Activated CD4-positive, alpha-beta T cell treated with anti-CD3 and anti-CD28 coated beads for 36 hours (primary cell): ENCODE data around the gene TIMP2. TPM values are rescaled to one million over a fixed set of nuclear protein-coding genes. Genes with fewer than 3 reads are reported as not detected.
A peak's percentile ranks its signal among the peaks of the same experiment; 100 is the strongest.

Experiments used
- ATAC-seq: fragments of 200-7000 bp; cut with Tn5 transposase; one replicate; pipeline ENCODE4 v1.10.0; 2021; ENCODE audit warnings: mild to moderate bottlenecking, moderate library complexity
- CTCF ChIA-PET: fragments of 350-600 bp; sonication (Branson Sonifier 250); formaldehyde crosslinking; loops from one replicate; lab custom pipeline; 2021; ENCODE audit warnings: antibody characterized with exemption; lab: Charles Lee
- POLR2A ChIA-PET: fragments of 350-600 bp; sonication (Branson Sonifier 250); formaldehyde crosslinking; loops from one replicate; lab custom pipeline; 2021; ENCODE audit warnings: antibody characterized with exemption, inconsistent platforms; lab: Charles Lee
- DNase-seq: peaks from one replicate; pipeline ENCODE4 v3.0.0-alpha.2; 2020
- H3K27ac Mint-ChIP-seq: one replicate; pipeline ENCODE4 v1.8.0; 2021; ENCODE audit warnings: mixed read lengths
- H3K27me3 Mint-ChIP-seq: one replicate; pipeline ENCODE4 v1.8.0; 2021; ENCODE audit warnings: mixed read lengths
- H3K36me3 Mint-ChIP-seq: one replicate; pipeline ENCODE4 v1.8.0; 2021; ENCODE audit warnings: low read depth, mixed read lengths
- H3K4me1 Mint-ChIP-seq: one replicate; pipeline ENCODE4 v1.8.0; 2021; ENCODE audit warnings: mixed read lengths
- H3K4me3 Mint-ChIP-seq: one replicate; pipeline ENCODE4 v1.8.0; 2021; ENCODE audit warnings: mild to moderate bottlenecking, moderate library complexity, mixed read lengths
- H3K9me3 Mint-ChIP-seq: one replicate; pipeline ENCODE4 v1.8.0; 2021; ENCODE audit warnings: low read depth, mixed read lengths
- intact Hi-C, 2 experiments: fragments of 100-400 bp; cut with DNase I in 1 of 2; cut with micrococcal nuclease in 1 of 2; formaldehyde crosslinking; loops; one replicate each; pipeline versions ENCODE4 v1.14.2 to v1.15.1; 2022 to 2024; cut with DNase I, micrococcal nuclease
- total RNA-seq, 2 experiments: library from RNA; stranded (reverse); gene quantifications; one replicate each; pipeline ENCODE4 v1.2.3, GENCODE V29; 2021

TIMP2 gene
- total RNA-seq, 2 experiments from 2014 or later, result 1.6 to 1.9 TPM

DNA sequence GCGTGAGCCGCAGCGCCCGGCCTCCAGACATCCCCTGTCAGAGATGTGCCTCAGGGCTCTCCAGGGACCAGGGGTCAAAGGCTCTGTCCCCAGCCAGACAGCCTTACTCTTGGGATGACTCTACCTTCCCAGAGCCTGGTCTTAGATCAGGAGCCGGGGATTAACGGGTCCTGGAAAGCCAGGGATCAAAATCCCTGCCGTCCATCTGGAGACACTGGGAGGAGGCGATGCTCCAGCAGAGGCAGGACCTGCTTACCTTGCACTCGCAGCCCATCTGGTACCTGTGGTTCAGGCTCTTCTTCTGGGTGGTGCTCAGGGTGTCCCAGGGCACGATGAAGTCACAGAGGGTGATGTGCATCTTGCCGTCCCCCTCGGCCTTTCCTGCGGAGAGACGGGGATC is 67.9 kb downstream of the TIMP2 start:
- POLR2A ChIA-PET, result no interaction called here
- CTCF ChIA-PET, result interaction anchor here (1.3 kb wide), 1 partner anchor 9 kb away, joined by 6 read pairs; no protein-coding TSS in a partner anchor
- no peak for DNase-seq

DNA sequence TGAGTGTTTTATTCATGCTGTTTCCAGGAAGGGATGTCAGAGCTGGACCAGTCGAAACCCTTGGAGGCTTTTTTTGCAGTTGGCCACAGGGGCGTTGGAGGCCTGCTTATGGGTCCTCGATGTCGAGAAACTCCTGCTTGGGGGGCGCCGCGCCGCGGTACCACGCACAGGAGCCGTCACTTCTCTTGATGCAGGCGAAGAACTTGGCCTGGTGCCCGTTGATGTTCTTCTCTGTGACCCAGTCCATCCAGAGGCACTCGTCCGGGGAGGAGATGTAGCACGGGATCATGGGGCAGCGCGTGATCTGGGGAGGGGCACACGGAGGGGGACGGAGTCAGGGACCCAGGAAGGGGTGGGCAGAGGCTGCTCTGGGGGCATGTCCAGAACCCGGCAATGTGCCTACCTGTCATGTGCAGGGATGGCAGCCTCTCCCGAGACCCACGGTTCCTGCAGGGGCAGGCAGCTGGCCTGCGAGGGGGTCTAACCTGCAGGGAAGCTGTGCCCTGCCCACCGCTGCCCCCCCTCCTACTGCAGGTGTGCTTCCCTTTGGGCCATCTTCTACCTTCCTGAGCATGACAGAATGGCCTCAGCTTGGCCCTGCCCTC is 69.5 kb downstream of the TIMP2 start:
- Mint-ChIP-seq H3K36me3 (no peaks in the 10 kb centered on the region), H3K9me3 (no peaks in the 10 kb centered on the region), H3K4me3 (no peak overlapping the region), H3K27me3 (no peaks in the 10 kb centered on the region), H3K27ac (no peak overlapping the region), H3K4me1 (no peaks in the 10 kb centered on the region)
- POLR2A ChIA-PET, result no interaction called here
- ATAC-seq (no peak), DNase-seq (no peak)
- intact Hi-C loops, result no loop called here
- CTCF ChIA-PET, result interaction anchor here (1.8 kb wide), 1 partner anchor 10 kb away, joined by 3 read pairs; no protein-coding TSS in a partner anchor

More for the DNA sequence above, 67.9 kb downstream of the TIMP2 start:
- no peak overlapping the region for H3K4me3 Mint-ChIP-seq
- H3K9me3 Mint-ChIP-seq, result no peaks in the 10 kb centered on the region
- H3K27ac Mint-ChIP-seq, result no peak overlapping the region
- H3K36me3 Mint-ChIP-seq, result no peaks in the 10 kb centered on the region
- H3K27me3 Mint-ChIP-seq, result no peaks in the 10 kb centered on the region
- intact Hi-C loops, result no loop called here
- ATAC-seq, result no peak
- no peaks in the 10 kb centered on the region for H3K4me1 Mint-ChIP-seq

DNA sequence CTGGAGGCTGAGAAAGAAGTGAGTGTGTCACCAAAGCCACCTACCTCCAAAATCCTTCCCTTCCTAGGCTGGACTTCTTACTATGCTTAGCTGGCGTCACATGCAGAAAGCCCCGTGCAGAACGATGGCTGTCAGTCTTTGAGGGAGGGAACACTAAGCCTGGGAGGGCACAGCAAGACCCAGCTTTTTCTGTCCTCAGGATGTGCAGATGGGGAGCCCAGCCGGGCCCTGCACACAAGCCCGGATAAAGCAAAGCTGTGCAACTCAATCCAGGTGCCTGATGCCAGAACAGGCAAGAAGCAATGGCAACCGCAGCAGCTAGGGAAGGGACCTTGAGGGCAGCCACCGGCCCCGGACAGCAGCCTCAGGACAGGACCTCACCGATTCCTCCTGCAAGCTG is 70.7 kb downstream of the TIMP2 start:
- CTCF ChIA-PET, result interaction anchor here (0.7 to 1.8 kb wide), 4 partner anchors 11 to 433 kb away, joined by 3 to 4 read pairs (median 3); no protein-coding TSS in a partner anchor

DNA sequence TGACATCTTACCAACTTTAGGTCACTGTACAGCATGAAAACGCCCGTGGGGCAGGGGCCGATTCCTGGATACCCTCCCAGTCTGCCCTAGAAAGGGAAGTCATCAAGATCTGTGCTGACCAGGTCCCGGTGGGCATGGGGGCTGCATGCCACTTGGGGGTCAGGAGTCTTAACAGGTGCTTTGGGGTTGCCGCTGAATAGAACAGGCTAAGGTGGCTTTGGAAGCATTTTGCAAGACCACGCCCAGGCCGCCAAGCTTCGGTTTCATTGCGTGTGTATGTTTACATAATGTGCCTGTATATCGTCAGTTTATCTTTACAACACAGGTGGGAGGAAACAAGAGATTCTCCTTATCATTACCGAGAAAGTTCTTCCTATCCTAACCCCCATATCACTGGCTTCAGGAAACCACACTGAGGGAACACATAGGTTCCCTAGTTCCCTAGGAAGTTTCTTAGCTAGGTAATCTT is 71.2 kb downstream of the TIMP2 start:
- Mint-ChIP-seq H3K27me3 (no peaks in the 10 kb centered on the region), H3K4me1 (no peaks in the 10 kb centered on the region), H3K4me3 (no peak overlapping the region), H3K27ac (no peak overlapping the region), H3K36me3 (no peaks in the 10 kb centered on the region), H3K9me3 (no peaks in the 10 kb centered on the region)
- intact Hi-C loops, result no loop called here
- ATAC-seq (no peak), DNase-seq (no peak)
- CTCF ChIA-PET, result interaction anchor here (0.7 to 1.8 kb wide), 4 partner anchors 11 to 432 kb away, joined by 3 to 4 read pairs (median 3); no protein-coding TSS in a partner anchor
- POLR2A ChIA-PET, result no interaction called here

More for the DNA sequence above, 70.7 kb downstream of the TIMP2 start:
- H3K4me1 Mint-ChIP-seq, result no peaks in the 10 kb centered on the region
- H3K36me3 Mint-ChIP-seq, result no peaks in the 10 kb centered on the region
- ATAC-seq (no peak), DNase-seq (no peak)
- H3K9me3 Mint-ChIP-seq, result no peaks in the 10 kb centered on the region
- H3K27ac Mint-ChIP-seq, result no peak overlapping the region
- intact Hi-C loops, result no loop called here
- no peaks in the 10 kb centered on the region for H3K27me3 Mint-ChIP-seq
- no peak overlapping the region for H3K4me3 Mint-ChIP-seq
- POLR2A ChIA-PET, result no interaction called here

DNA sequence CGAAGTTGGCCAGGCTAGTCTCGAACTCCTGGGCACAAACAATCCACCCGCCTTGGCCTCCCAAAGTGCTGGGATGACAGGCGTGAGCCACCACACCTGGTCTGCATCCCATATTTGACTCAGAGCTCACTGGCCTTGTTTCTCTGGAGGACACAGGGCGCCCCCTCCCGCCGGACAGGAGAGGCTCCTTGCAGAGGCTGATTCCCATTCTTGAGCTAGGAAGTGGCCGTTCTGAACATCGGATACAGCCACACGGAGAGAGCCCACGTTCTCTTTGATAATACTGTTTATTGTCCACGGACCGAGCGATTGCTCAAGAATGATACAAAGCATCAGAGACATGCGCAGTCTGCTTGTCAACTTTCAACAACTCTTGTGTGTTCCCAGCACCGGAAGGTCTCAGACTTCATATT is 72.5 kb downstream of the TIMP2 start:
- no peak overlapping the region for H3K27ac Mint-ChIP-seq
- CTCF ChIA-PET, result interaction anchor here (0.7 to 3.0 kb wide), 3 partner anchors 13 to 1842 kb away, joined by 4 to 13 read pairs (median 4); no protein-coding TSS in a partner anchor
- H3K4me1 Mint-ChIP-seq, result no peaks in the 10 kb centered on the region
- no peak overlapping the region for H3K4me3 Mint-ChIP-seq
- no peak for DNase-seq
- no peaks in the 10 kb centered on the region for H3K9me3 Mint-ChIP-seq
- H3K27me3 Mint-ChIP-seq, result no peaks in the 10 kb centered on the region
- intact Hi-C loops, result no loop called here
- no peak for ATAC-seq
- POLR2A ChIA-PET, result interaction anchor here (0.6 kb wide), 1 partner anchor 184 kb away, joined by 3 read pairs; no protein-coding TSS in a partner anchor
- H3K36me3 Mint-ChIP-seq, result no peaks in the 10 kb centered on the region

DNA sequence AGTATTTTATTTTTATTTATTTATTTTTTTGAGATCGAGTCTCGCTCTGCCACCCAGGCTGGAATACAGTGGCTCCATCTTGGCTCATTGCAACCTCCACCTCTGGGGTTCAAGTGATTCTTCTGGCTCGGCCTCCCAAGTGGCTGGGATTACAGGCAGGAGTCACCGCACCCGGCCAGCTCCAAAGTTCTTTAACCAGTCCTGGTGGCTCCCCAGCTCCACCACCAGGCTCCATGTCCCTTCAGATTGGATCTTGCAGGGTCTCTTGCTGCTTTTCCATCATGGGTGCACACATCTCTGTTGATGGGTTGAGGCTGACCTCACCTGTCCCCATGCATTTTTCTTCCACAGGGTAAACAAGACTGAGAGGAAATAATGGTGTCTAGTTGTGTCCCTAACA is 76.2 kb downstream of the TIMP2 start:
- H3K27ac Mint-ChIP-seq, result no peak overlapping the region
- H3K9me3 Mint-ChIP-seq, result no peaks in the 10 kb centered on the region
- ChIA-PET POLR2A (no interaction called here), CTCF (interaction anchor here (0.7 to 1.1 kb wide), 2 partner anchors 17 to 58 kb away, joined by 3 read pairs; no protein-coding TSS in a partner anchor)
- peaks cover 6% of the 10 kb centered on the region for H3K4me1 Mint-ChIP-seq
- DNase-seq, result no peak
- intact Hi-C loops, result no loop called here
- no peak overlapping the region for H3K4me3 Mint-ChIP-seq
- no peaks in the 10 kb centered on the region for H3K36me3 Mint-ChIP-seq
- H3K27me3 Mint-ChIP-seq, result no peaks in the 10 kb centered on the region
- no peak for ATAC-seq

DNA sequence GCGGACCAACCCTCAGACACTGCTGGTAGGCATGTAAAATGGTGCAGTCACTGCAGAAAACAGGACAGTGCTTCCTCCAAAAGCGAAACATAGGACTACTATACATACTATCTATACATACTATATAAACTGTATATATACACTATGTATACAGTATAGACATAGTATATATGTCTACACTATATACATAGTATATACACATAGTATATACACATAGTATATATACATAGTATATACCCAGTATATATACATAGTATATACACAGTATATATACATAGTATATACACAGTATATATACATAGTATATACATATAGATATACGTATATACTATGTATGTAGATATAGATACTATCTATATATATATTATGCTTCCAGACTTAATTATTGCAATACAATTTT is 78.1 kb downstream of the TIMP2 start:
- Mint-ChIP-seq H3K4me3 (no peak overlapping the region), H3K4me1 (peaks cover 13% of the 10 kb centered on the region), H3K27me3 (no peaks in the 10 kb centered on the region), H3K27ac (no peak overlapping the region), H3K36me3 (no peaks in the 10 kb centered on the region), H3K9me3 (no peaks in the 10 kb centered on the region)
- ATAC-seq, result no peak
- no peak for DNase-seq
- ChIA-PET CTCF (no interaction called here), POLR2A (no interaction called here)
- intact Hi-C loops, result no loop called here

DNA sequence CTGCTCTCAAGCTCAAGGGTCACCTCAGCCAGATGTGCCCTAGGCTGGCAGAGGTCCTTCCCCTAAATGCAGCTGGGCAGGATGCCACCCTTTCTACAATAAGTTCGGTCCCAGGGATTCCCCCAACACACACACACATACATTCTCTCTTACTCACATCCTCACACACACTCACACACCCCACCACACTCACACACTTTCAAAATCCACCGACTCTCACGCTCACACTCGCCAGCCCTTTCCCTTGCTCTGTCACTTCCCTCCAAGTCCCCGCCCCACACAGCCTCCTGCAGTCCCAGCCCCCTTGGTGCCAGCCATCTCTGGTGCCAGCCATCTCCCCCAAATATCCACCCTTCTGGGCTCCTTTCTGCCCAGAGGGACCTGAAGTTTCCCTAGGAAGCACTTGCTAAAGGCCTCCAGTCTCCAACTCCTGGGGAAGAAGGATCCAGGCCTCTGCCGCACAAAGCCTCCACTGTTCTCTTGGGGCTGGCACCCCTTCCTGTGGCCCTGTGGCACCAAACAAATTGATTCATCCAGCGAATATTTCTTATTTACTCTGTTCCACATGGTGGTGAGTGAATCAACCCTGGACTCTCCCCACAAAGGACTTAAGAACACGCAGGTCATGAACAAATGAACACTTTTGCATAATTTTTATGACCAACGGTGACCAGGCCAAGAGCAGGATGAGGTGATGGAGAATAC is 80.7 kb downstream of the TIMP2 start:
- no peaks in the 10 kb centered on the region for H3K27me3 Mint-ChIP-seq
- H3K9me3 Mint-ChIP-seq, result no peaks in the 10 kb centered on the region
- intact Hi-C loops, result loop anchor here in 1 of 2 experiments (5.0 kb wide), 2 partner anchors 252 to 397 kb away; no protein-coding TSS in a partner anchor
- ATAC-seq (no peak), DNase-seq (peak; percentile 56)
- ChIA-PET CTCF (interaction anchor here (0.6 to 1.2 kb wide), 3 partner anchors 22 to 159 kb away, joined by 3 to 5 read pairs (median 3); no protein-coding TSS in a partner anchor), POLR2A (no interaction called here)
- no peak overlapping the region for H3K4me3 Mint-ChIP-seq
- H3K4me1 Mint-ChIP-seq, result peaks cover 21% of the 10 kb centered on the region
- no peak overlapping the region for H3K27ac Mint-ChIP-seq
- peaks cover under 1% of the 10 kb centered on the region for H3K36me3 Mint-ChIP-seq

DNA sequence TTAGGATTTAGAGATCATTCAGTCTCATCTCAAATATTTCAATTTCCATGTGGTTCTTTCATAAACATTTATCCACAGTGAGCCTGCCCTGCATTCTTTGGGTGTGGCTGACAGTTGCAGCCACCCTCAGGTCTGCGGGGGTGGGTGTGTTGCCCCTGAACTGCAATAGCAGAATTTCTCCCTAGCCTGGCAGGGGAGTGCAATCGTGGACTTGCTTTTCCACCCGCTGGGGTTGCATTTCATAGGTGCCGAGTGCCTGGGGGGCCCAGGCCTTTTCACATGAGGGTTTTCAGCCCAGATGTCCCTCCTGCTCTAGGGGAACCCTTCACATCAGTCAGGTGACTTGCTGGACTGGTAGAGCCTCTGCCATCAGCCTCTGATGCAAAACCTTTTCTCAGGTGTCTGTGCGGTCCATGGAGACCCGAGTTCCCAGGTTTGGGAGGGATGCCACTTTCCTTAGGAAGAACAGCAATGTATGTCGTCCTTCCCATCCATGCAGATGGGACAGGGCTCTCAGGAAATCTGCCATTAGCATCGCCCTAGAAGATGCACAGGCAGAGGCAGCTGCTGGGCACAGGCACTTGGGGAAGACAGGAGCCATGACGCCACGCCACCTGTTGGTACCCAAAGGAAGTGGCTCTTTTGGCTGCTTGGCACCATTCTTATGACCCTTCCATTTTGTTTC is 82.2 kb downstream of the TIMP2 start:
- DNase-seq (peak; percentile 79), ATAC-seq (no peak)
- Mint-ChIP-seq H3K27ac (peak overlapping the region; percentile 69), H3K9me3 (no peaks in the 10 kb centered on the region), H3K4me1 (peaks cover 34% of the 10 kb centered on the region), H3K27me3 (no peaks in the 10 kb centered on the region), H3K4me3 (no peak overlapping the region), H3K36me3 (peaks cover 9% of the 10 kb centered on the region)
- intact Hi-C loops, result loop anchor here in 1 of 2 experiments (1.0 to 5.0 kb wide), 4 partner anchors 128 to 396 kb away; no protein-coding TSS in a partner anchor
- ChIA-PET POLR2A (interaction anchor here (0.6 to 1.0 kb wide), 2 partner anchors 24 to 397 kb away, joined by 3 read pairs; no protein-coding TSS in a partner anchor), CTCF (interaction anchor here (0.7 to 1.9 kb wide), 6 partner anchors 12 to 135 kb away, joined by 3 to 9 read pairs (median 4); no protein-coding TSS in a partner anchor)

DNA sequence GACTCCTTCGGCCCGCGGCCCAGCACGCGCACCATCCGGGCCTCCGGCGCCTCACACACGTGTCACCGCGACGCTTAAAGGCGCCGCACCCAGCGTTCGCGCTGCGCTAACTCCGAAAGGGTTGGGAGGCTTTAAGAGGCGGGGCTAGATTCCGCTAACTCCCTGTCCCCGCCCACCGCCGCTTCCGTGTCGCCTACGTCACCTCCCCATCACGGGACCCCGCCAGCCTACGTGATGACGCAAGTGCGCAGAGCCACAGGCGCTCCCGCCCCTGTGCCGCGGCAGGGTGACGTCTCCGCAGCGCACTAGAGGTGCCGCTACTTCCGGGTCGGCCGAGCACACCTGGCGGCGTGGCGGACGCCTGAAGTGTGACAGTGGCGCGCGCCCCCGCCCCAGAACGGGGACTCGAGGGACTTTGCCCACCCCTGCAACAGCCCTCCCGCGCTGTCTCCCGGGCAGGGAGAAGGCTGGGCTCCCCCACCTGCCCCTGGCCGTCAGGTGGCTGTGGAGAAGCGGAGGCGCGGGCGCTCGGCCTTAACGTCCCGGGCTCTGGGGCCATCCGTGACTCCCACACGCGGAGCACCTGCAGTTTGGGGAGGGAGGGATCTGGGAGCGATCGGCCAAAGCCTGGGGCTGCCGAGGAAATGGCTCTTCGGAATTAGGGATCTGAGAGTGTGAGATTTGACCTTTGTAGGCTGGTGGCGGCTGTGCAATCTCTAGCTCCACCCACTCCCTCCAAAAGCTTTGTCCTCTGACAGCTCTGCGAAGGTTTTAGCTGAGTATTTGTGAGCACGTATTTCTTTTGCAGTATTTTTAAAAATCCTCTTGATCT is 84.2 kb downstream of the TIMP2 start, which contains the start of gene USP36:
Gene USP36, minus strand, starts transcription at position 35 of the 832 bp plus-strand sequence. CDS start 4,451 bp downstream, outside the sequence.
- H3K4me3 Mint-ChIP-seq, result peak within 1 kb of the TSS; percentile 86
- no peaks in the 10 kb centered on the region for H3K27me3 Mint-ChIP-seq
- DNase-seq (peak; percentile 100), ATAC-seq (peak; percentile 89)
- H3K27ac Mint-ChIP-seq, result peak within 1 kb of the TSS; percentile 96
- intact Hi-C loops, result loop anchor here (1.0 to 5.0 kb wide), 10 partner anchors 24 to 956 kb away; partner anchors contain the start of genes CYTH1 (in 2 of the 2), CANT1 (in 1 of the 2), CBX8 (in 1 of the 2) and ENGASE (in 1 of the 2)
- POLR2A ChIA-PET, result no interaction called here
- peaks cover 44% of the 10 kb centered on the region for H3K4me1 Mint-ChIP-seq
- CTCF ChIA-PET, result interaction anchor here (1.0 to 1.9 kb wide), 3 partner anchors 25 to 41 kb away, joined by 3 to 9 read pairs (median 3); no protein-coding TSS in a partner anchor
- H3K36me3 Mint-ChIP-seq, result peaks cover 27% of the 10 kb centered on the region
- H3K9me3 Mint-ChIP-seq, result no peaks in the 10 kb centered on the region
